22Rv1 (cell line): ENCODE results near the gene SH2D3A.

Experiments
- H3K27ac ChIP-seq: fragments of 450-650 bp; 2 replicates; pipeline ENCODE4 v1.5.1; 2017
- ZFX ChIP-seq: fragments of 450-650 bp; IDR thresholded peaks from 2 replicates; pipeline ENCODE4 v1.6.1; 2017; ENCODE audit warnings: antibody characterized with exemption, borderline replicate concordance
- TF ChIP-seq, protein P1 (sequence below): fragments of 450-650 bp; IDR thresholded peaks from 2 replicates; pipeline ENCODE4 v1.5.1; 2017; ENCODE audit warnings: mild to moderate bottlenecking

Gene SH2D3A

GRCh38 chr19:6721773-6722172, 45.5 kb downstream of the SH2D3A start:
- H3K27ac ChIP-seq, result no peak overlapping the region
- no peak for TF ChIP-seq ZFX
- TF ChIP-seq, protein P1, sequence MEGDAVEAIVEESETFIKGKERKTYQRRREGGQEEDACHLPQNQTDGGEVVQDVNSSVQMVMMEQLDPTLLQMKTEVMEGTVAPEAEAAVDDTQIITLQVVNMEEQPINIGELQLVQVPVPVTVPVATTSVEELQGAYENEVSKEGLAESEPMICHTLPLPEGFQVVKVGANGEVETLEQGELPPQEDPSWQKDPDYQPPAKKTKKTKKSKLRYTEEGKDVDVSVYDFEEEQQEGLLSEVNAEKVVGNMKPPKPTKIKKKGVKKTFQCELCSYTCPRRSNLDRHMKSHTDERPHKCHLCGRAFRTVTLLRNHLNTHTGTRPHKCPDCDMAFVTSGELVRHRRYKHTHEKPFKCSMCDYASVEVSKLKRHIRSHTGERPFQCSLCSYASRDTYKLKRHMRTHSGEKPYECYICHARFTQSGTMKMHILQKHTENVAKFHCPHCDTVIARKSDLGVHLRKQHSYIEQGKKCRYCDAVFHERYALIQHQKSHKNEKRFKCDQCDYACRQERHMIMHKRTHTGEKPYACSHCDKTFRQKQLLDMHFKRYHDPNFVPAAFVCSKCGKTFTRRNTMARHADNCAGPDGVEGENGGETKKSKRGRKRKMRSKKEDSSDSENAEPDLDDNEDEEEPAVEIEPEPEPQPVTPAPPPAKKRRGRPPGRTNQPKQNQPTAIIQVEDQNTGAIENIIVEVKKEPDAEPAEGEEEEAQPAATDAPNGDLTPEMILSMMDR, result no peak

DNA sequence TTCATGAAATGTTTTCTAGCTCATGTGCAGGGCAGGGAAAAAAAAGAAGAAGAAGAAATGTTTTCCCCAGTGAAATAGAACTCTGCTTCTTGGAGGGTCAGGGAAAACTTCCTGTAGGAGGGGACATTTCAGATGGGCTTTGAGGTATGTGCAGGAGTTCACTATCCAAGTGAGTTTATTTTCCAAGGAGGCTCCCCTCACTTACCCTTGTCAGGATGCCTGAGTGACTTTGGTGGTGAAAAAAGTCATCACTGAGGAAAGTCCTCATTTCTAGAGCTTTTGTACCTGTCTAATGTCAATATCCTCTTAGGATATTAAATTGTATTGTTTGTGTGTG, 46.1 kb downstream of the SH2D3A start:
- TF ChIP-seq ZFX, result no peak
- TF ChIP-seq, protein P1, result no peak
- H3K27ac ChIP-seq, result no peak overlapping the region

- TF ChIP-seq, protein P1, result no peak
- no peak for TF ChIP-seq ZFX
- H3K27ac ChIP-seq, result no peak within 1 kb of the TSS
Measured at GRCh38 chr19:6720369-6721137, 46.7 kb downstream of the SH2D3A start, which contains the start of gene C3. TSS of gene C3 (minus strand) at chr19:6720650. CDS start at chr19:6720589, 61 bp downstream.

GRCh38 chr19:6719992-6720368, 47.3 kb downstream of the SH2D3A start:
- no peak for TF ChIP-seq ZFX
- H3K27ac ChIP-seq, result no peak overlapping the region

- TF ChIP-seq, protein P1, result no peak
- TF ChIP-seq ZFX, result no peak
- no peak overlapping the region for H3K27ac ChIP-seq
Measured at GRCh38 chr19:6719540-6719861, 47.7 kb downstream of the SH2D3A start.

- no peak for TF ChIP-seq ZFX
- TF ChIP-seq, protein P1, result no peak
- no peak overlapping the region for H3K27ac ChIP-seq
Measured at GRCh38 chr19:6718741-6719539, 48.3 kb downstream of the SH2D3A start.

DNA sequence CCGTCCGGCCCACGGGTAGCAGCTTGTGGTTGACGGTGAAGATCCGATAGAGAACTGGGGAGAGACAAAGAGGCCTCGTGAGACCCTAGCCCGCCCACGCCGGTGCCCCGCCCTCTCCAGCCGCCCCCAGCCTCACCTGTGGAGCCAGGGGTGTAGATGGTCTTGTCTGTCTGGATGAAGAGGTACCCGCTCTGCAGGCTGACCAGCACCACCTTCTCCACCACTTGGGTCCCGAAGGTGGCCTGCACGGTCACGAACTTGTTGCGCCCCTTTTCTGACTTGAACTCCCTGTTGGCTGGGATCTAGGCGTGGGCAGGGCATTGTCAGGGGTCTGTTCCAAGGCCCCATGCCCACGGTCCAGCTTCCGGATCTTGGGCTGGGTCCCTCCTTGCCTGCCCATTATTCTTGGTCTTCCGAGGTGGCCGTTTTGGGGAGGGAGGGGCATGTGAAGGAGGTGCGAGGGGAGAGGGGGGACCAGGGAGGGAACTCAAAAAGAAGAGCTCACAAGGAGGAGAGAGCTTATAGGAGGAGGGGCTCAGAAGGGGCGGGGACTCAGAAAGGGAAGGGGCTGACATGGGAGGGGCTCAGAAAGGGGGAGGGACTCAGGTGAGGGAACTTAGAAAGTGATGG, 49.0 kb downstream of the SH2D3A start:
- no peak overlapping the region for H3K27ac ChIP-seq
- TF ChIP-seq, protein P1, result no peak
